A549 (cell line): ENCODE data around the gene PLAA. TPM values are rescaled to one million over a fixed set of nuclear protein-coding genes. Genes with fewer than 3 reads are reported as not detected.

ENCODE experiments used
- BHLHE40 ChIP-seq: IDR thresholded peaks from 2 replicates; pipeline ENCODE4 v1.6.1; 2012; ENCODE audit warnings: low read depth, low read length, inconsistent platforms
- CBX8 ChIP-seq: fragments of 200-600 bp; sonication (generic); IDR thresholded peaks from 2 replicates; pipeline ENCODE4 v1.6.1; 2016
- CEBPB ChIP-seq, 2 experiments: fragments of >200 bp in 1 of 2; sonication (Bioruptor Twin) in 1 of 2; formaldehyde crosslinking in 1 of 2; IDR thresholded peaks; 2 replicates each; pipeline ENCODE4 v1.6.1; 2012 to 2016
- CHD4 ChIP-seq: fragments of 200-600 bp; sonication (generic); IDR thresholded peaks from 2 replicates; pipeline ENCODE4 v1.6.1; 2016; ENCODE audit warnings: antibody characterized with exemption, mild to moderate bottlenecking, borderline replicate concordance
- EHF ChIP-seq: fragments of 250-450 bp; sonication (Bioruptor Pico); IDR thresholded peaks from 2 replicates; pipeline ENCODE4 v1.5.0; 2020; ENCODE audit warnings: mild to moderate bottlenecking
- EHMT2 ChIP-seq: fragments of 200-600 bp; sonication (generic); IDR thresholded peaks from 2 replicates; pipeline ENCODE4 v1.6.1; 2016; ENCODE audit warnings: antibody characterized with exemption, low read depth, mild to moderate bottlenecking, moderate library complexity
- FOSB ChIP-seq: fragments of 250-450 bp; sonication (Bioruptor Pico); IDR thresholded peaks from 2 replicates; pipeline ENCODE4 v1.5.0; 2020; ENCODE audit warnings: mild to moderate bottlenecking, moderate library complexity
- FOSL2 ChIP-seq, 2 experiments: fragments of 450-650 bp in 1 of 2; fragments of >200 bp in 1 of 2; sonication (Bioruptor Twin) in 1 of 2; formaldehyde crosslinking; IDR thresholded peaks; 2 replicates each; pipeline versions ENCODE4 v1.5.0 to v1.6.1; 2016 to 2020; ENCODE audit warnings: mild to moderate bottlenecking in 1 of 2, moderate library complexity in 1 of 2
- GATA3 ChIP-seq: IDR thresholded peaks from 2 replicates; pipeline ENCODE4 v1.6.1; 2012; ENCODE audit warnings: borderline replicate concordance
- HEYL ChIP-seq: fragments of 250-450 bp; sonication (Bioruptor Pico); IDR thresholded peaks from 2 replicates; pipeline ENCODE4 v1.8.0; 2021; ENCODE audit warnings: mild to moderate bottlenecking, moderate library complexity
- HOXA7 ChIP-seq: fragments of 250-450 bp; sonication (Bioruptor Pico); IDR thresholded peaks from 2 replicates; pipeline ENCODE4 v1.5.0; 2020; ENCODE audit warnings: mild to moderate bottlenecking, moderate library complexity
- HOXB13 ChIP-seq: fragments of 250-450 bp; sonication (Bioruptor Pico); IDR thresholded peaks from 2 replicates; pipeline ENCODE4 v1.5.0; 2020; ENCODE audit warnings: low read depth, mild to moderate bottlenecking, moderate library complexity
- JUN ChIP-seq, 2 experiments: fragments of >200 bp; sonication (Bioruptor Twin); formaldehyde crosslinking; IDR thresholded peaks; 2 replicates in 1 of 2; 3 replicates in 1 of 2; pipeline ENCODE4 v1.6.1; 2016 to 2017
- KDM1A ChIP-seq: fragments of 200-600 bp; sonication (generic); IDR thresholded peaks from 2 replicates; pipeline ENCODE4 v1.6.1; 2016; ENCODE audit warnings: low read depth, mild to moderate bottlenecking
- MAFK ChIP-seq: fragments of 450-650 bp; IDR thresholded peaks from 2 replicates; pipeline ENCODE4 v1.6.1; 2014; ENCODE audit not compliant: partially characterized antibody
- MAZ ChIP-seq: fragments of 150-350 bp; IDR thresholded peaks from 2 replicates; pipeline ENCODE4 v1.6.1; 2014; ENCODE audit warnings: antibody characterized with exemption, low read depth, low read length, borderline replicate concordance
- MYC ChIP-seq: IDR thresholded peaks from 2 replicates; pipeline ENCODE4 v1.6.1; 2012; ENCODE audit warnings: mild to moderate bottlenecking, inconsistent platforms, low read length, improper control_type of control experiment, borderline replicate concordance
- NFE2L2 ChIP-seq: fragments of 150-350 bp; conservative IDR thresholded peaks from 2 replicates; pipeline ENCODE4 v1.6.1; 2014; ENCODE audit warnings: low read length
- NPAS2 ChIP-seq: fragments of 250-450 bp; sonication (Bioruptor Pico); IDR thresholded peaks from 2 replicates; pipeline ENCODE4 v1.8.0; 2022; ENCODE audit warnings: mild to moderate bottlenecking, moderate library complexity, borderline replicate concordance
- NR3C1 ChIP-seq: fragments of >200 bp; sonication (Bioruptor Twin); formaldehyde crosslinking; IDR thresholded peaks from 3 replicates; pipeline ENCODE4 v1.6.1; 2017
- POLR2AphosphoS2 ChIP-seq: conservative IDR thresholded peaks from 2 replicates; pipeline ENCODE4 v1.6.1; 2012; ENCODE audit warnings: low read length, improper control_type of control experiment, inconsistent platforms
- RAD21 ChIP-seq, 2 experiments: fragments of >200 bp in 1 of 2; sonication (Bioruptor Twin) in 1 of 2; formaldehyde crosslinking in 1 of 2; IDR thresholded peaks in 1 of 2; conservative IDR thresholded peaks in 1 of 2; 2 replicates in 1 of 2; 3 replicates in 1 of 2; pipeline ENCODE4 v1.6.1; 2012 to 2018; ENCODE audit warnings: inconsistent platforms in 1 of 2
- RCOR1 ChIP-seq: fragments of 150-350 bp; IDR thresholded peaks from 2 replicates; pipeline ENCODE4 v1.6.1; 2014; ENCODE audit warnings: antibody characterized with exemption, low read length, low read depth
- RFX5 ChIP-seq: fragments of 450-650 bp; IDR thresholded peaks from 2 replicates; pipeline ENCODE4 v1.7.1; 2014; ENCODE audit warnings: antibody characterized with exemption, mild to moderate bottlenecking, moderate library complexity
- RNF2 ChIP-seq: fragments of 200-600 bp; sonication (generic); IDR thresholded peaks from 2 replicates; pipeline ENCODE4 v1.6.1; 2016; ENCODE audit warnings: low read depth, mild to moderate bottlenecking, antibody characterized with exemption, moderate library complexity, borderline replicate concordance
- SMC3 ChIP-seq: fragments of >200 bp; sonication (Bioruptor Twin); formaldehyde crosslinking; IDR thresholded peaks from 3 replicates; pipeline ENCODE4 v1.6.1; 2018; ENCODE audit warnings: inconsistent platforms
- SREBF2 ChIP-seq: fragments of 450-650 bp; IDR thresholded peaks from 2 replicates; pipeline ENCODE4 v1.6.1; 2014; ENCODE audit warnings: mild to moderate bottlenecking, moderate library complexity
- TP53 ChIP-seq: fragments of 250-450 bp; sonication (Bioruptor Pico); IDR thresholded peaks from 2 replicates; pipeline ENCODE4 v1.5.0; 2021; ENCODE audit warnings: mild to moderate bottlenecking, moderate library complexity
- ZC3H11A ChIP-seq: fragments of 450-650 bp; IDR thresholded peaks from 2 replicates; pipeline ENCODE4 v1.6.1; 2014; ENCODE audit warnings: antibody characterized with exemption, mild to moderate bottlenecking
- ZNF302 ChIP-seq: fragments of 250-450 bp; sonication (Bioruptor Pico); IDR thresholded peaks from 2 replicates; pipeline ENCODE4 v1.9.0; 2021; ENCODE audit warnings: inconsistent platforms, mild to moderate bottlenecking, moderate library complexity
- ZSCAN20 ChIP-seq: fragments of 250-450 bp; sonication (Bioruptor Pico); IDR thresholded peaks from 2 replicates; pipeline ENCODE4 v1.8.0; 2022; ENCODE audit warnings: mild to moderate bottlenecking, moderate library complexity
- polyA plus RNA-seq, 4 experiments: library from polyadenylated mRNA; depleted of rRNA in 3 of 4; stranded (reverse); fragments of >200 nt; fragmentation: RNase III in 1 of 4; extraction: RNeasy Plus Mini Kit Qiagen cat#74134 plus additional on column Dnase treatment in 1 of 4; gene quantifications; 2 replicates in 3 of 4; 3 replicates in 1 of 4; pipeline ENCODE4 v1.2.3, GENCODE V29; 2011 to 2017
- TF ChIP-seq, protein P1 (sequence below): fragments of >200 bp; sonication (Bioruptor Twin); formaldehyde crosslinking; IDR thresholded peaks from 2 replicates; pipeline ENCODE4 v1.6.1; 2016
- TF ChIP-seq, protein P2 (sequence below): fragments of 200-600 bp; sonication (generic); IDR thresholded peaks from 2 replicates; pipeline ENCODE4 v1.6.1; 2016; ENCODE audit warnings: antibody characterized with exemption, mild to moderate bottlenecking, moderate library complexity
- TF ChIP-seq, protein P3 (sequence below): IDR thresholded peaks from 2 replicates; pipeline ENCODE4 v1.6.1; 2012; ENCODE audit warnings: low read depth, borderline replicate concordance
- TF ChIP-seq, protein P4 (sequence below): IDR thresholded peaks from 2 replicates; pipeline ENCODE4 v1.6.1; 2012
- TF ChIP-seq, protein P5 (sequence below): fragments of 250-450 bp; sonication (Bioruptor Pico); IDR thresholded peaks from 2 replicates; pipeline ENCODE4 v1.5.0; 2020; ENCODE audit warnings: low read depth, mild to moderate bottlenecking, moderate library complexity

PLAA gene
- polyA plus RNA-seq, 2 of the 4 experiments (the other 2 are of a cell fraction), result 25.5 to 37.5 TPM

DNA sequence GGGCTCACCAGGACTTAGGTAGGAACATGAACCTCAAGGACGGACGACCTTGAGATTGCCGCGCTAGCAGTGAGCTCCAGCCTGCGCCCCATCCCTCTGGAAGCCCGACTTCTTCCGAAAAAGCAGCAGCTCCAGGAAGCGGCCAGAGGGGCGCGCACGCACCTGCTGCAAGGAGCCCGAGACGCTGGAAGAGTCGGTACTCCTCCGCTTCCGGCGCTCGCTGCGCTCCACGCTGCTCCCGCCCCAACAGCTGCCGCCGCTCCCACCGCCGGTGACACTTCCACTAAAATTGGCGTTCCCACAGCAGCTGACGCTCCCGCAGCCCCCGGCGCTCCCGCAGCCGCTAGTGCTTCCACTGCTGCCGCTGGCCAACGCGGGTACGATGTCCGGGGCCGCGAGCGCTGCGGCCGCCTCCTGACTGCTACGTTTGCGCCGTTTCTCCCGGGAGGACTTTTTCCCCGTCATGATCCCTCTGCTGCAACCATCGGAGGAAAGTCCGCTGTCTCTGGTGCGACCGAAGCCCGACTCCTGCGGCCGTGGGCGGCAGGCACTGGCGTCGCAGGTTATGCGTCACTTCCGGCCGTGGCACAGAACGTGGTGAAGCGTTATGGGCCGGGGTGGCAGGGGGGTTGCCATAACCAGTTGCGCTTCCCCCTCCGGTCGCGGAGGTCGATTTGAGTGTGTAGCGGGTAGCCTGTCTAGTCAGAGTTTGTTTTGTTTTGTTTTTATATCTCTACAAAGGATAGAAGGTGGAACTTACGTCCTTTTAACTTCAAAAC, 54.6 kb downstream of the PLAA start, which contains the start of gene CAAP1 (continued):
- no peak for TF ChIP-seq FOSL2 (IDR thresholded peaks at IDR 0.05)
- no peak for TF ChIP-seq FOSL2 (CRISPR knock-in tag; IDR thresholded peaks at IDR 0.05)
- TF ChIP-seq POLR2AphosphoS2, result no peak
- no peak for TF ChIP-seq HOXB13 (CRISPR knock-in tag)
- TF ChIP-seq NFE2L2, result no peak
- TF ChIP-seq JUN (IDR thresholded peaks at IDR 0.05), result peak; percentile 82 to 90; a peak in 4 of 5 replicates
- TF ChIP-seq NR3C1, result no peak
- TF ChIP-seq TP53 (CRISPR knock-in tag), result no peak
- TF ChIP-seq, protein P1, sequence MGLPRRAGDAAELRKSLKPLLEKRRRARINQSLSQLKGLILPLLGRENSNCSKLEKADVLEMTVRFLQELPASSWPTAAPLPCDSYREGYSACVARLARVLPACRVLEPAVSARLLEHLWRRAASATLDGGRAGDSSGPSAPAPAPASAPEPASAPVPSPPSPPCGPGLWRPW, result no peak
- no peak for TF ChIP-seq FOSB
- TF ChIP-seq, protein P2, sequence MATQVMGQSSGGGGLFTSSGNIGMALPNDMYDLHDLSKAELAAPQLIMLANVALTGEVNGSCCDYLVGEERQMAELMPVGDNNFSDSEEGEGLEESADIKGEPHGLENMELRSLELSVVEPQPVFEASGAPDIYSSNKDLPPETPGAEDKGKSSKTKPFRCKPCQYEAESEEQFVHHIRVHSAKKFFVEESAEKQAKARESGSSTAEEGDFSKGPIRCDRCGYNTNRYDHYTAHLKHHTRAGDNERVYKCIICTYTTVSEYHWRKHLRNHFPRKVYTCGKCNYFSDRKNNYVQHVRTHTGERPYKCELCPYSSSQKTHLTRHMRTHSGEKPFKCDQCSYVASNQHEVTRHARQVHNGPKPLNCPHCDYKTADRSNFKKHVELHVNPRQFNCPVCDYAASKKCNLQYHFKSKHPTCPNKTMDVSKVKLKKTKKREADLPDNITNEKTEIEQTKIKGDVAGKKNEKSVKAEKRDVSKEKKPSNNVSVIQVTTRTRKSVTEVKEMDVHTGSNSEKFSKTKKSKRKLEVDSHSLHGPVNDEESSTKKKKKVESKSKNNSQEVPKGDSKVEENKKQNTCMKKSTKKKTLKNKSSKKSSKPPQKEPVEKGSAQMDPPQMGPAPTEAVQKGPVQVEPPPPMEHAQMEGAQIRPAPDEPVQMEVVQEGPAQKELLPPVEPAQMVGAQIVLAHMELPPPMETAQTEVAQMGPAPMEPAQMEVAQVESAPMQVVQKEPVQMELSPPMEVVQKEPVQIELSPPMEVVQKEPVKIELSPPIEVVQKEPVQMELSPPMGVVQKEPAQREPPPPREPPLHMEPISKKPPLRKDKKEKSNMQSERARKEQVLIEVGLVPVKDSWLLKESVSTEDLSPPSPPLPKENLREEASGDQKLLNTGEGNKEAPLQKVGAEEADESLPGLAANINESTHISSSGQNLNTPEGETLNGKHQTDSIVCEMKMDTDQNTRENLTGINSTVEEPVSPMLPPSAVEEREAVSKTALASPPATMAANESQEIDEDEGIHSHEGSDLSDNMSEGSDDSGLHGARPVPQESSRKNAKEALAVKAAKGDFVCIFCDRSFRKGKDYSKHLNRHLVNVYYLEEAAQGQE, result peak; percentile 16; the same call in 1 of the 2 replicates
- no peak for TF ChIP-seq BHLHE40
- no peak for TF ChIP-seq MAFK
- no peak for TF ChIP-seq CEBPB (IDR thresholded peaks at IDR 0.05)
- TF ChIP-seq ZC3H11A, result no peak
- TF ChIP-seq, protein P3, sequence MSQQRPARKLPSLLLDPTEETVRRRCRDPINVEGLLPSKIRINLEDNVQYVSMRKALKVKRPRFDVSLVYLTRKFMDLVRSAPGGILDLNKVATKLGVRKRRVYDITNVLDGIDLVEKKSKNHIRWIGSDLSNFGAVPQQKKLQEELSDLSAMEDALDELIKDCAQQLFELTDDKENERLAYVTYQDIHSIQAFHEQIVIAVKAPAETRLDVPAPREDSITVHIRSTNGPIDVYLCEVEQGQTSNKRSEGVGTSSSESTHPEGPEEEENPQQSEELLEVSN, result peak; percentile 77
- TF ChIP-seq ZSCAN20 (CRISPR knock-in tag), result no peak
- TF ChIP-seq, protein P4, sequence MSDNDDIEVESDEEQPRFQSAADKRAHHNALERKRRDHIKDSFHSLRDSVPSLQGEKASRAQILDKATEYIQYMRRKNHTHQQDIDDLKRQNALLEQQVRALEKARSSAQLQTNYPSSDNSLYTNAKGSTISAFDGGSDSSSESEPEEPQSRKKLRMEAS, result peak; percentile 94
- peak; percentile 87 for TF ChIP-seq MYC
- TF ChIP-seq, protein P5, sequence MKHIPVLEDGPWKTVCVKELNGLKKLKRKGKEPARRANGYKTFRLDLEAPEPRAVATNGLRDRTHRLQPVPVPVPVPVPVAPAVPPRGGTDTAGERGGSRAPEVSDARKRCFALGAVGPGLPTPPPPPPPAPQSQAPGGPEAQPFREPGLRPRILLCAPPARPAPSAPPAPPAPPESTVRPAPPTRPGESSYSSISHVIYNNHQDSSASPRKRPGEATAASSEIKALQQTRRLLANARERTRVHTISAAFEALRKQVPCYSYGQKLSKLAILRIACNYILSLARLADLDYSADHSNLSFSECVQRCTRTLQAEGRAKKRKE (CRISPR knock-in tag), result no peak
- no peak for TF ChIP-seq CHD4
- no peak for TF ChIP-seq NPAS2 (CRISPR knock-in tag)
- no peak for TF ChIP-seq ZNF302 (CRISPR knock-in tag)
- no peak for TF ChIP-seq RCOR1
- no peak for TF ChIP-seq HOXA7 (CRISPR knock-in tag)
- no peak for TF ChIP-seq EHF (CRISPR knock-in tag)
- TF ChIP-seq SREBF2, result no peak
- TF ChIP-seq RNF2, result no peak
- no peak for TF ChIP-seq EHMT2
- TF ChIP-seq MAZ, result no peak
- TF ChIP-seq SMC3, result peak; percentile 32; the same call in 1 of the 3 replicates
- peak; percentile 41; the same call in 1 of the 2 replicates for TF ChIP-seq GATA3
- no peak; the same call in 1 of the 2 replicates for TF ChIP-seq RFX5
- TF ChIP-seq RAD21 (conservative IDR thresholded peaks at IDR 0.05 in 1 of 2, IDR thresholded peaks at IDR 0.05 in 1 of 2), result peak; percentile 17 to 38; a peak in 4 of 5 replicates
- TF ChIP-seq HEYL (CRISPR knock-in tag), result no peak
- TF ChIP-seq CBX8, result no peak
- TF ChIP-seq KDM1A, result no peak
